ENCODE data around the gene EWSR1.

Gene EWSR1

DNA sequence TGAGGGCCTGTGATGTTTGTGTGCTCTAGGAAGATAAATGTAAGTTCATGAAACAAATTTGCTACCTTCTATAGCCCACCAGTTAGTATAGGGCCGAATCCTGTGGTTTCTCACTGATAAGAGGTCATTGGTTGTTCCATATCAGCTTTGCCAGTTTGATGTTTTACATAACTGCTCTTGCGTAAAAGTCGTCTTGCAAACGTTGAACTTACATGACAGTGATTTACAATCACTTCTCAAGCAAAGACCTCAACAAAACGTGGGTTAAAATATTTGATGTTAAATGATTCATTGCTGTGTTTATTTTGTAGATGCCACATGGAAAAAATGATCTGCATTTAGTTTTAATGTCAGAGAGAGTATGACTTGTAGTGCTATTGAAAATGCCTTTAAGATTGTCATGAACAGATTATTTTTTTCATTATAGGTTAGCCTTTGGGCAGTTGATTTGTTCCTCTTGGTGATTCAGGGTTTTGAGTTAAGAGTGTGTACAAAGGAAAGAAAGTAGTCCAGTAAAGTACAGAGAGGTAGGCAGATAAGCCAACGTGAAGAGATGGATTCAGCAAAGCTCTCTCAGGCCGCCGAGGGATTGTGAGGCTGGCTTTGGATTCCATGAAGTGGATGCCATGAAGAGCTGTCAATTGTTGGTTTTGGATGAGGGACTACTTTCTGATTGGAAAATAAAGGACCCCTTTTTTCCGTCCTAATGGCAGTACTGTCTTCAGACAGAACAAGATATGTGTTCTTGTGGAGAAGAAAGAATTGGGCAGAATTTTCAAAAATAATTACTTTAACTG is 2.6 kb downstream of the EWSR1 start:
- DNase-seq, result no peak

DNA sequence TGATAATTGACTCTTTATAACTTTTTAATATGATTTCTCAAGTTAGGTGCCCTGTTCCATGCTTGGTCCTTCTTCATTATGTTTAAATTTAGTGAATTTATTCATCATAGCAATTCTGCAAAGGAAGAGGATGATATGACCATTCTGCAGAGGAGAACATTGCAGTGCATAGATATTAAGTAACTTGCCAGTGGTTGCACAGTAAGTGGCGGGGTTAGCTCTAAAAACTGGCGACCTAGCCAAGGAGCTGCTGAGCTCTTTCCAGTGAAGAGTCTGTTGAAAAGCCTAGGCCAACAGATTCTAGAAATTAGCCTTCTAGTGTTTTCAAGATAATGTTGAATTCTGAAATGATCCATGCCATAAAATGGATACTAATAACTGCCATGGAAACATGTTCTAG is 4.6 kb downstream of the EWSR1 start:
- DNase-seq, result no peak

DNA sequence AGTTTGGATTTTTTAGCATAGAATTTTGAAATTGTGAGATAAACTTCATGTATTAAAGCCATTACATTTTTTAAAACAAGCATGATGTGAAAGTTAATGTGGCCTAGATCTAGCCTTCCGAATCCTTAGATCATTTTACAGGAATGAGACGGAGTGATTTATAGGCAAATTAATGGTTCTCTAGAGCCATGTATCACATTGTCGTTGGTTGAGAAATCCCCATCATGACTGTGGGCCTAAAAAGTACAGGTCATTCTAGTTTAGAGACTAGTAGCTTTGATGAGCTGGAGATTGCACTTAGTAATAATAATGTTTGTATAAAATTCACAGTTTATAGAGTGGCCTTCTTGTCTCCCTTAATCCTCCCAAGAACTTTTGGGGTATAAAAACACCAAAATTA is 7.1 kb downstream of the EWSR1 start:
- DNase-seq, result no peak

DNA sequence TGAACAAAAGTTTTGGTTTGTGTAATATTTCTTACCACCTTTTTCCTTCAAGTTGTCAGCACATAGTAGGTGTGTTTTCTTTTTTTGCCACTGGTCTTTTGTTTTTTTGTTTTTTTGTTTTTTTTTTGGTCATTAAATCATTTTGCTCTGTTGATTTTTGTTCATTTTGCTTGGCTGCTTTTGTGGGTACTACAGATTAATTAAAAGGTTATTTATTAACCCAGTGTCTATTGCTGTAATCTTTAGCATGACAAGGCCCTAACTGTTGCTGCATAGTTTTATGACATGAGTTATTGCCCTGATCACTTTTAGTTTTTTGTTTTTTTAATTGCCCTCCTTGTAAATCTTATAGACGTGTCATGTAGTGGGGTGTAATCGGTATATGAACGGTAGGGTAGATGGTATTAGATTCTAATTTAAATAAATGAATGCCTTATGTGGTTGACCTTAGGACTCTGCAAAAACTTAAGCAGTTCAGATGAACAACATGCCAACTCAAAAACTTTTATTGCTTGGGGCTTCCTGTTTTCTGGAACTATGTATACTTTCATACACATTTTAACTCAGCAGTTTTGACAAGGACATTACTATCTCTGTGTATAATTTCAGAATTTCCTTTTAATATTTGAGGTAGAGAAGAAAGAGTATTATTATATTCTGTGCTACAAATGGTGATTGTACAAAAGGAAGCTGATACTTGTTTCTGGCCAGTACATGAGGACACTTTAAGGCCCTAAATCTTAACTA is 7.9 kb downstream of the EWSR1 start:
- DNase-seq, result no peak

DNA sequence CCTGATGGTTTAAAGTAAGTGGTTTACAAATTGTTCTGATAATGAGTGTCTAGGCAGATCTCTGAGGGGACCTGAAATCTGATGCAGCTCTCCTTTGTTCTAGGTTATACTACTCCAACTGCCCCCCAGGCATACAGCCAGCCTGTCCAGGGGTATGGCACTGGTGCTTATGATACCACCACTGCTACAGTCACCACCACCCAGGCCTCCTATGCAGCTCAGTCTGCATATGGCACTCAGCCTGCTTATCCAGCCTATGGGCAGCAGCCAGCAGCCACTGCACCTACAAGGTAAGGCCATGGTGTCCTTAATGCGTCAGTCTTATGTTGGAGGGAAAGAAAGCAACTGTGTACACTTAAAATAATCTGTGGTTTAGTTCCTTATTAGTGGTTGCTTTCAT is 9.9 kb downstream of the EWSR1 start:
- no peak for DNase-seq

DNA sequence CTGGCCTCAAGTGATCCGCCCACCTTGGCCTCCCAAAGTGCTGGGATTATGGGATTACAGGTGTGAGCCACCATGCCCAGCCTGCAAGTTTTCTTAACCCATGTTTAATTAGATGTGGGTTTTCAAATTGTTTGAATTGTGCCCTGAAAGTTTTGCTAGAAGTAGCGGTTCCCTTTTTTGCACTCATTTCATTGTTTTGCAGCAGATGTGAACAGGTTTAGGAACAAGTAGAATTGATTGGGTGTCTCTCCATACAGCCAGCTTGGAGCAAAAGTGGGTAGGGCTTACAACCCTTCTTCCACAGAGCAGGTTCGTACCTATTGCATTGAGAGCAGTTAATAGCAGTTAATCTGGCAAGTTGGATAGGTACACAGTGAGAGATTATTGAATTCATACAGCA is 16.1 kb downstream of the EWSR1 start:
- no peak for DNase-seq

DNA sequence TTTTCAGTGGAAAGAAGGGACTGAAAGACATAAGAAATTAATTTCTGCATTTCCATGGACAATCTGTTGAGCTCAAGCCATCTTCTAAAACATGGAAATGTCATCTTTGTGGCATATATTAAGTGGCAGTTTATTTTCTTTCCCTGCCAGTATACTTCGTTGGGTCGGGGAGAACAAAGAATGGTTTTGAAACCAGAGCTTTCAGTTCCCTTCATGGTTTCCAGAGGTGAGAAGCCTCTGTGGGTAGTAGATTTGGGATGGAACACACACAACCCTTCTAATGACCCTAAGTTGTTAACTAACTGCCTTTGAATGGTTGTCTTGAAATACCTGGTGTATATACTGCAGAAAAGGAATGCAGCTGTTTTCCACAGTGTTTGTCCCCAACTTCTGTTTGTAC is 20.8 kb downstream of the EWSR1 start:
- DNase-seq, result no peak

DNA sequence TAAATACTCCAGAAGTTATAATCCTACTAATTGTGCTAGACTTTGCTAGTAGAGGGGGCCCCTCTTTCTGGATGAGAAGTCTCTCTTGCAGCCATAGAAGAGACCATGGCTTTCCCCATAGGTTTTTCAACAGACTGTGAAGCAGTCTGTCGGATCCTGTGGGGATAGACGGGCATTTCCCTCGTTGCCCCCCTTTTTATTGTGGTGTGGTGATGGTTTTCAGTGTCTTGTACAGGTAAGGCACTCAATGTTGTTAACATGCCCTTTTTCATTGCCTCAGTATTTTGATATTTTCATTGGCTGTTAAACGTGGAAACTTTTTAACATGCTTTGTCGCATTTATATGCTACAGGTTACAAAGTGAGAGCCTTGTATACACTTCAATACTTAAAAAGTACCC is 22.0 kb downstream of the EWSR1 start:
- DNase-seq, result no peak

DNA sequence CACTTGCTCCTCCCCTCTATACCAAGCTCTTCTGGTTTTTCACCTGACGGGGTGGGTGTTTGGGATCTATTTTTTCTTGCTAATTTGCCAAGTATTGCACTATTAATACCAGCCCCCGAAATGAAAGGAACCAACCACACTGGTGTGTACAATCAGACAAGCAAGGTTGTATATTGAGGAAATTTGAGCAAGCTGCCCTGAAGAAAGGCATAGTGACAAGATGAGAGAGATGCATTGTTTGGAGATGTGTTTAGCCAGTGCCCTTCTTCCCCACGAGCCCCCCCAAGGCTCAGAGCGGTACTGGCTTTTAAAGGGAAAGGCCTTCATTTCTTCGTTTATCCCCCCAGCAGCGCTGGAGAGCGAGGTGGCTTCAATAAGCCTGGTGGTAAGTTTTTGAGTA is 23.1 kb downstream of the EWSR1 start:
- no peak for DNase-seq

DNA sequence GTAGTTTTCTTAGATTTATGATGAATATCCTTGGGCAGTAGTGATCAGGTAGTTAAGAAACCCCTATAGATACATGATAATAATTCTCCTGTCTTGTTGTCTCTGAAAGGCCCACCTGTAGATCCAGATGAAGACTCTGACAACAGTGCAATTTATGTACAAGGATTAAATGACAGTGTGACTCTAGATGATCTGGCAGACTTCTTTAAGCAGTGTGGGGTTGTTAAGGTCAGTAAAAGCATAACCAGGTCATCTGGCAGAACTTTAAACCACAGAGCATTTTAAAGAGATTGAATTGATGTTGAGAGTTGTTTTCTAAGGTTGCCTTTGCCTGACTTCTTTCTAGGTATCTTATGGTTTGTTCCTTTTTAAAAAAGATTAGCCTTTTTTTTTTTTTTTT is 24.3 kb downstream of the EWSR1 start:
- no peak for DNase-seq

DNA sequence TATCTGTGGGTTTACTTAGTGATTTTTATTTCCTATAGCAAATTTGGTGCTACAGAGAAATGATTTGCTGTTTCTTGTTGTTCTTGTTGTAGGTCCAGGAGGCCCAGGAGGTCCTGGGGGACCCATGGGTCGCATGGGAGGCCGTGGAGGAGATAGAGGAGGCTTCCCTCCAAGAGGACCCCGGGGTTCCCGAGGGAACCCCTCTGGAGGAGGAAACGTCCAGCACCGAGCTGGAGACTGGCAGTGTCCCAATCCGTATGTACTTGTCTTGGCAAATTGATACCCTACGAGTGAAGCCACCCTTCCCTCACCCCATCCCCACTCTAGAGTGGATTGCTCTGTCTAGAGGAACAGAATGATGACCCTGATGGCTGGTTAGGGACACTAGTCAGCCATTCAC is 30.6 kb downstream of the EWSR1 start:
- no peak for DNase-seq

DNA sequence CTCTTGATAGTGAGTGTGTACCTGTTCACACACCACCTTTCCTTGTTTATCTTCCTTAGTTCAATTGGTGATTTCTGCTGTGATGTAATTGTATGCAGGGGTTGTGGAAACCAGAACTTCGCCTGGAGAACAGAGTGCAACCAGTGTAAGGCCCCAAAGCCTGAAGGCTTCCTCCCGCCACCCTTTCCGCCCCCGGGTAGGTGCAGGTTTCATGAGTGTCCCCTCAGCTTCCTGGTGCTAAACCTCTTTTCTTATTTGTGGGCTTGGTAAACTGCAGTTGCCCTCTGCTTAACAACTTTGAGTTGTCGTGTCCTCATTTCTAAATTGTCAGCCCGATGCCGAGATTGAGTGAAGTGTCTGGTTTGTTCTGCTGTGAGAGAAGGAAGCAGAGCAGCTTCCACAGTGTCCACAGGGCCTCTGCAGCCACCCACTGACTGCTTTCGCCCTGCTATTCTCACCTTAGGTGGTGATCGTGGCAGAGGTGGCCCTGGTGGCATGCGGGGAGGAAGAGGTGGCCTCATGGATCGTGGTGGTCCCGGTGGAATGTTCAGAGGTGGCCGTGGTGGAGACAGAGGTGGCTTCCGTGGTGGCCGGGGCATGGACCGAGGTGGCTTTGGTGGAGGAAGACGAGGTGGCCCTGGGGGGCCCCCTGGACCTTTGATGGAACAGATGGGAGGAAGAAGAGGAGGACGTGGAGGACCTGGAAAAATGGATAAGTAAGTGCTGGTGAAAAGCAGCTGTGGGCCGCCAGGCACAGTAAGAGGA is 31.2 kb downstream of the EWSR1 start:
- peak; percentile 38 for DNase-seq

DNA sequence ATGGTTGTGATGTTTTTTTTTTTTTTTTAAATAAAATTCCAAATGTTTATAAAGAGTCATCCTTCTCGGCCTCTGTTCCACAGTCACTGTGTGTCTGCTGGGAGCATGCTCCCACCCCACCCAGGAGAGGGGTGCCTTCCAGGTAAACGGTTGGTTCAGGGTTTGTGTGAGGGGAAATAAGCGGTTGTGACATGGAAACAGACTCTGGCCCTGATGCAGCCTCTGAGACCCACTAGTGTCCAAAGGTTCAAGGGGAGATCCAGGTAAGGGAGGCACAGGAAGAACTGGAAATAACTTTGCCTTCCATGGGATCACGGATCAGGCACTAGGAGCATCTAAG is 32.4 kb downstream of the EWSR1 start:
- no peak for DNase-seq

DNA sequence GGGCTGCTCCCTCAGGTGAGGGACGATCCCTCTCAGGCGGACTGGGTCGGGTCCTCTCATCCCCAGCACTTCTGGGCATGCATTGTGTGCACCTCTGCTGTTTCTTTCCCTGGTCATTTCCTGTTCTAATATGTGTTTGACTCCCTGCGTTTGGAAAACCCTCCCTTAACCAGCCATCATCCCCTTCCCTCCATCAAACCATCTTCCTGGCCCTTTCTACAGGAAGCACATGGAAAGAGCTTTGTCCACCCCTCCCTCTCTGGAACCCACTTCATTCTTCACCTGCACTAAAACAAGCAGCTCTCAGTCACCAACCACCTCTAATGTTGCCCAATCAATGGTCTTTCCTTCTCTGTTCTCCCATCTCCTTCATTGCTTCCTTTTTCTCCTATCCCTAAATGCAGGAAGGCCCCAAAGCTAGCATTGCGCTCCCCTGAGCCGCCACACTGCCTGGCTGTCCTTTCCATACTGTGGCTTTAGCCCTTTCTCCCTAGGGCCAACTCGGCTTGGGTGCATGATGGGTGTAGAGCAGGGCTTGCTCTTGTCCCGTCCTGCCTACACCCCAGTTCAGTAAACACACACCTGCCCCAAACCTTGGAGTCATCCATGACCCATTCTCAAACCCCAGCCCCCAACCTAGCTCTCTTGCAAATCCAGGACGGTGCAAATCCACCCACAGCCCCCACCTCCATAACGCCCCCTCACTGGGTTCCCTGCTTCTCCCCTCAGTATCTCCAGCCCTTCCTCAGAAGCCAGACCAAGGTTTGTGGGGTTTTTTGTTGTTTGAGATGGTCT is 32.9 kb downstream of the EWSR1 start:
- peak; percentile 62 for DNase-seq

DNA sequence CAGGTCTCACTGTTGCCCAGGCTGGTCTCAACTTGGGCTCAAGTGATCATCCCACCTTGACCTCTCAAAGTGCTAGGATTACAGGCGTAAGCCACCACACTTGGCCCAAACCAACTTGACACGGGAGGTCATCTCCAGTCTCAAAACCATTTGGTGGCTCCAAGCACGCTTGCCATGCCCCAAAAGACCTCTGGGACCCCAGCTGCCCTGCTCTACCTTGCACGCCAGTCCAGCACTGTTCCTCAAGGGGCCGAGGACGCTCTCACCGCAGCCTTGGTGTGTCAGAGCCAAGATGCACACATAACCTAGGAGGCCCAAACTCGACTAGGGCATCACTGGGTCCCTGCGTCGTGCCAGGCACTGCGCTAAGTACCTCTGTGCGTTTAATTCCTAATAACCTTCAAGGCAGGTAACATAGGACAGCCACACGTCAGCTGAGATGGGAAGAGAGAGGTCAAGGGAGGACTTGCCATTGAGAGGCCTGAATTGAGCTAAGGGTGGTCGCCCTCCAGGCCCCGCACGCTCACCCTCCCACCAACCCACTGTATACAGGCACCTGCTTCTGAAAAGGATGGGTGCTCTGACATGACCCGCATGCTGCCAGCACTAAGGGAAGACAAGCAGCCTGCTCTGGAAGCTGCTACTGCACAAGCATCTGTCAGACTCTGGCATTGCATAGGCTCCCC is 33.8 kb downstream of the EWSR1 start:
- peak; percentile 57 for DNase-seq

DNA sequence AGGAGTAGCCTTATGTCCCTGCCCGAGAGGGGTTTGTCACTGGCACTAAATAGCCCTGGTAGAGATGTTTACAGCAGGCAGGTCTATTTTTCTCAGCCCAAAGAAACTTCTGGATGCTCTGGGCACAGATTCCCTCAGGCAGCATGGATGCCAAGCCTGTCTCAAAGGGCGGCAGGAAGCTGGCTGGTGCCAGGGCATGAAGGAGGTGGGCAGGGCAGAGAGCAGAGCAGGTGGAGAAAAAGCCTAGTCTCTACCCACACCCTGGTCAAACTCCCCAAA is 34.3 kb downstream of the EWSR1 start:
- DNase-seq, result no peak

DNA sequence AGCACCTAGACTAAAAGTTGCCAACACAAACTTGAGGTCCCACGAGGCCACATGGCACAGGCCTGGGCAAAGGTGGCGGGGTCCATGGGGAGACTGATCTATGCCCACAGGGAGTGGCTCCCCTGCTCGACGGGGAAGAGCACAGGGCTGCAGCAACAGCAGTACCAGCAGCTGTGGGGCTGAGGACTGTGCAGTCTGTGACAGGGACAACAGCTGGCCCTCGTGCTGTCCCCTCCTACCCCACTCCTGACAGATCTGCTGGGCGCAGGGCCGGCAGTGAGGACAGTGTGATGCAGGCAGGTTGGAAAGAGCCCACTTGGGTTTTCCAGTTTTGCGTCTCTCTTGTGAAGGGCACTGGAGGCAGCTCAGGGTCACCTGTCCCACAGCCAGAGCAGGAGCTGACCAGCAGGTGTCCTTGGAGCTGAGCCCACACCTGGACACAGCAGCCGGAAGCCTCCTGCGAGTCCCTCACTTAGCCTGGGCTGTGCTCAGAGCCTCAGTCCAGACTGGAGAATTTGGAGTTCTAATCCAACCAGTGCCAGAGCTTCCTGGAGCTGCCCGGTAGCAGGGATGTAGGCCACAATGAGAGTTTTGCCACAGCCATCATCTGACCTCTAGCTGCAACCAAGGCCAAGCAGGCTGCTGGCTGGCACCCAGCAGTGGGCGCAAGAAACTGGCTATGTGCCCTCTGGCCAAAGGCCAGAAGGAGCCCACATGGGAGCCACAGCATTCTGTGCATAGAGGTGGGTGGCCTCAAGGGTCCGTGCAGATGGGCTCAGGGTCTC is 34.8 kb downstream of the EWSR1 start:
- peak; percentile 50 for DNase-seq

DNA sequence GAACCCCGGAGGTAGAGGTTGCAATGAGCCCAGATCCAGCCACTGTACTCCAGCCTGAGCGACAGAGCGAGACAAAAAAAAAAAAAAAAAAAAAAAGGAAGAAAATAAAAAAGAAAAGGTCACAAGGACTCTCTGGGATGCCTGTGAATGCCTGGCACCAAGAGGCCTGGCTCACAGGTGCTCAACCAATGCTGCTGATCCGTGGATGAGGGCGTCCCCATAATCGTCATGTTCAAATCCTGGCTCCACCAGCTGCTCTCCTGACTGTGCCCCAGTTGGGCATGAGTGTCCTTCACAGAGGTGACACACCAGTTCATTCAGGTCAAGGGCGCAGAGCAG is 37.7 kb downstream of the EWSR1 start:
- DNase-seq, result no peak

DNA sequence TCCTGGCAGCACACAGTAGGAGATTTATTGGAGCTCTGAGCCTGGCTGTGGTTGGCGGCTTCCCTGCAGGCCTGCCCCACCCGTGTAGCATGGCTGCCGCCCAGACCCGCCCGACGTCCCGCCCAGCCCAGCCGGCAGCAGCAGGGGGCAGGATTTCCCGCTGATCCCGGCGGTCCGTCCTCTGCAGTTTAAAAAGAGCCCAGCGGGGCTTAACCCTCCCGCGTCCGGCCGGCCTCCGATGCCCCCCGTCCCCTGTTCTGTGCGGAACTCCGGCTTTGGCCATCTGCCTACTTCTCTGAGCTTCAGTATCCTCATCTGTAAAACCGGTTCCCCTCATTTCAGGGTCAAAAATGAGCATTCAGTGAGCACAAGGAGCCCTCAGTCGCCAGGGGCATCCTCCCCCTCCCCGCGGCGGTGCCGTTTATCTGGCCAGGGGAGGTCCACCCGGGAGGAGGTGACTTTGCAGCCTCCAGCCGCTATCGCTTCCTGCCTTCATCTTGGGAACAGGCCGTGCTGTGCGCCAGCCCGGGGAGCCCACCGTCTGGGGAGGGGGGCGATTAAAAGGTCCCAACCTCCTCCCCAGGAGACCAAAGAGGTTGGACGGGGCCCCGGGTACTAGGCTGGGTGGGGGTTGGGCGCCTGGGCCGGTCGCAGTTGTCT is 38.2 kb downstream of the EWSR1 start, which contains the start of gene GAS2L1:
TSS of gene GAS2L1 (plus strand) at position 476 of the 660 bp plus-strand sequence. CDS start 1,456 bp downstream, outside the sequence.
- DNase-seq, result peak; percentile 82

DNA sequence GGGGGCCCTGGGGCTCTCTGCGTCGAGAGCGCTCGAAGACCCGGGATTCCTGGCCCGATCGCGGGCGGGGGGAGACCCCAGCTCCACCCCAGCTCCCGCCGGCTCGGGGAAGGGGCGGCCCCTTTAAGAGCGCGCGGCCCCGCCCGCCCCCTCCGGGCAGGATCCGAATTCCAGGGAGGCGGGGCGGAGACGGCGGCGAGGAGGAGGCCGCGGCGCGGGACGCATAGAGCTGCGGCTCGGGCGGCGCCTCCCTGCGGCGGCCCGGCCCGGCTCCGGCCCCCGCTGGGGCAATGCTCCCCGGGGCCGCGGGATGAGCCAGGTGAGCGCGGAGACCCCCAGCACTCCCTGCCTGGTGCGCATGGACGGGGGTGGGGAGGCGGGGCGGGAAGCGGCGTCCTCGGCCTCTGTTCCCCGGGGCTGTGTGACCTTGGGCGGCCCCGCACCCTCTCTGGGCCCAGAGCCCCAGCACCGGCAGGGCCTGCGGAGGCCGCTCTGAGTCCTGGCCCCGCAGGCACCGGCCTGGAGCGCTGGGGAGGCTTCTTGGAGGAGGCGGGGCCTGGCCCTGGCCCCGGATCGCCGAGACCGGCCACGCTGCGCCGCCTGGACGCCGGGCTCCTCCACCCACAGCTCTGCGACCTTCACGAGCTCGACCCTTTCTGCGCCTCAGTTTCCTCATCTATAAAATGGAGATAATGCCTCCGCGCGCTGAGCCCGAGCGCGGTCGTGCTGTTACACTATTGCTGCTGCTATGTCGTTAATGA is 38.9 kb downstream of the EWSR1 start:
- peak; percentile 67 for DNase-seq

Data from activated CD8-positive, alpha-beta memory T cell treated with anti-CD3 and anti-CD28 coated beads, Interleukin-2, amount 50 U/mL, for 48 hours (primary cell).